Karpas-422 (cell line): ENCODE measurements around the gene ANKS3. TPM values are rescaled to one million over a fixed set of nuclear protein-coding genes. Genes with fewer than 3 reads are reported as not detected.

Experiments used
- DNase-seq: peaks from one replicate; pipeline ENCODE4 v3.0.0-alpha.2; 2015
- H2AFZ ChIP-seq: fragments of 200-600 bp; sonication (generic); 2 replicates; pipeline ENCODE4 v1.6.1; 2014; ENCODE audit warnings: antibody characterized with exemption, low read length, mixed read lengths
- H3K27ac ChIP-seq: fragments of 200-600 bp; sonication (generic); 2 replicates; pipeline ENCODE4 v1.5.1; 2014; ENCODE audit warnings: mild to moderate bottlenecking, low read length, moderate library complexity
- H3K27me3 ChIP-seq: fragments of 200-600 bp; sonication (generic); 2 replicates; pipeline ENCODE4 v1.6.1; 2014; ENCODE audit warnings: low read length, mixed read lengths
- H3K36me3 ChIP-seq: fragments of 200-600 bp; sonication (generic); 2 replicates; pipeline ENCODE4 v1.6.1; 2014; ENCODE audit warnings: low read length, mixed read lengths; ENCODE audit not compliant: insufficient read depth
- H3K4me1 ChIP-seq: fragments of 200-600 bp; sonication (generic); 2 replicates; pipeline ENCODE4 v1.6.1; 2014; ENCODE audit warnings: mild to moderate bottlenecking, low read length, mixed read lengths
- H3K4me2 ChIP-seq: fragments of 200-600 bp; sonication (generic); 2 replicates; pipeline ENCODE4 v1.6.1; 2014; ENCODE audit warnings: low read length, low read depth, mild to moderate bottlenecking; ENCODE audit not compliant: poor library complexity, severe bottlenecking
- H3K4me3 ChIP-seq: fragments of 200-600 bp; sonication (generic); 2 replicates; pipeline ENCODE4 v1.5.1; 2014; ENCODE audit warnings: mild to moderate bottlenecking, antibody characterized with exemption, low read length, mixed read lengths
- H3K79me2 ChIP-seq: fragments of 200-600 bp; sonication (generic); 2 replicates; pipeline ENCODE4 v1.6.1; 2014; ENCODE audit warnings: mild to moderate bottlenecking, low read length, mixed read lengths
- H3K9ac ChIP-seq: fragments of 200-600 bp; sonication (generic); 2 replicates; pipeline ENCODE4 v1.6.0; 2014; ENCODE audit warnings: low read length
- H3K9me2 ChIP-seq: fragments of 200-600 bp; sonication (generic), shearing (Covaris generic); replicated peaks from 2 replicates; pipeline ENCODE4 v1.6.0; 2014; ENCODE audit warnings: mild to moderate bottlenecking, low read length, moderate library complexity; ENCODE audit not compliant: insufficient read depth
- H3K9me3 ChIP-seq: fragments of 300-700, 200-600 bp; sonication (generic); 2 replicates; pipeline ENCODE4 v1.6.1; 2014; ENCODE audit warnings: low read length, mixed read lengths
- H4K20me1 ChIP-seq: fragments of 200-600 bp; sonication (generic); 2 replicates; pipeline ENCODE4 v1.6.1; 2014; ENCODE audit warnings: mild to moderate bottlenecking, antibody characterized with exemption, low read length, low read depth; ENCODE audit not compliant: insufficient read depth
- total RNA-seq: library from RNA; depleted of rRNA; stranded (reverse); fragments of >200 nt; shearing (Covaris generic); gene quantifications from 2 replicates; pipeline ENCODE4 v1.2.3, GENCODE V29; 2014; ENCODE audit warnings: low replicate concordance

ANKS3 gene
- total RNA-seq, 1 experiment from 2014 or later: 6.4 TPM

GRCh38 chr16:4699046-4699556 is 35.0 kb downstream of the ANKS3 start:
- Histone ChIP-seq H3K9ac (no peak overlapping the region), H3K36me3 (peaks cover 2% of the 10 kb centered on the region)
- no peak for DNase-seq

GRCh38 chr16:4698321-4699045 is 35.6 kb downstream of the ANKS3 start:
- no peak overlapping the region for H3K27ac ChIP-seq
- peaks cover 19% of the 10 kb centered on the region for H3K79me2 ChIP-seq
- no peak overlapping the region for H3K4me3 ChIP-seq
- H3K9me3 ChIP-seq: no peaks in the 10 kb centered on the region
- H3K9ac ChIP-seq: no peak overlapping the region
- H3K27me3 ChIP-seq: no peaks in the 10 kb centered on the region
- no peak overlapping the region for H2AFZ ChIP-seq
- peaks cover 24% of the 10 kb centered on the region for H3K4me1 ChIP-seq
- peaks cover 2% of the 10 kb centered on the region for H3K36me3 ChIP-seq
- H4K20me1 ChIP-seq: peaks cover 9% of the 10 kb centered on the region
- H3K9me2 ChIP-seq: no peaks in the 10 kb centered on the region
- no peak overlapping the region for H3K4me2 ChIP-seq
- no peak for DNase-seq

More at GRCh38 chr16:4699046-4699556, 35.0 kb downstream of the ANKS3 start:
- no peaks in the 10 kb centered on the region for H3K9me2 ChIP-seq
- H3K27ac ChIP-seq: no peak overlapping the region
- H2AFZ ChIP-seq: no peak overlapping the region
- H3K27me3 ChIP-seq: no peaks in the 10 kb centered on the region
- no peaks in the 10 kb centered on the region for H3K9me3 ChIP-seq
- peaks cover 9% of the 10 kb centered on the region for H4K20me1 ChIP-seq
- peaks cover 24% of the 10 kb centered on the region for H3K4me1 ChIP-seq
- H3K4me3 ChIP-seq: no peak overlapping the region
- no peak overlapping the region for H3K4me2 ChIP-seq
- peaks cover 14% of the 10 kb centered on the region for H3K79me2 ChIP-seq

GRCh38 chr16:4697848-4698291 is 36.2 kb downstream of the ANKS3 start:
- Histone ChIP-seq H3K27me3 (no peaks in the 10 kb centered on the region), H3K4me2 (no peak overlapping the region), H3K4me1 (peaks cover 28% of the 10 kb centered on the region), H3K79me2 (peaks cover 19% of the 10 kb centered on the region), H2AFZ (no peak overlapping the region), H3K9me3 (no peaks in the 10 kb centered on the region), H4K20me1 (peaks cover 9% of the 10 kb centered on the region), H3K27ac (no peak overlapping the region), H3K36me3 (peaks cover 2% of the 10 kb centered on the region), H3K4me3 (no peak overlapping the region), H3K9ac (no peak overlapping the region), H3K9me2 (no peaks in the 10 kb centered on the region)
- no peak for DNase-seq

- peaks cover 9% of the 10 kb centered on the region for H4K20me1 ChIP-seq
- no peak overlapping the region for H2AFZ ChIP-seq
- no peak overlapping the region for H3K4me2 ChIP-seq
- H3K9ac ChIP-seq: 0 out of 2 replicates have a peak overlapping the region, but pooled peaks have one; percentile 99
- peak overlapping the region; percentile 62; the same call in 1 of the 2 replicates for H3K27ac ChIP-seq
- H3K79me2 ChIP-seq: peaks cover 19% of the 10 kb centered on the region
- H3K4me3 ChIP-seq: no peak overlapping the region
- no peaks in the 10 kb centered on the region for H3K9me2 ChIP-seq
- no peaks in the 10 kb centered on the region for H3K27me3 ChIP-seq
- peaks cover under 1% of the 10 kb centered on the region for H3K36me3 ChIP-seq
- no peak for DNase-seq
- H3K4me1 ChIP-seq: peaks cover 33% of the 10 kb centered on the region
- H3K9me3 ChIP-seq: no peaks in the 10 kb centered on the region
These were observed 36.9 kb downstream of the ANKS3 start for GRCh38 chr16:4696905-4697847.

- Histone ChIP-seq H4K20me1 (peaks cover 9% of the 10 kb centered on the region), H3K4me3 (peak overlapping the region; percentile 2; the same call in 1 of the 2 replicates), H3K4me2 (peak overlapping the region; percentile 88), H3K79me2 (peaks cover 19% of the 10 kb centered on the region), H3K27ac (peak overlapping the region; percentile 62), H3K27me3 (no peaks in the 10 kb centered on the region), H3K4me1 (peaks cover 33% of the 10 kb centered on the region), H3K9me3 (no peaks in the 10 kb centered on the region), H3K9ac (peak overlapping the region; percentile 99), H3K9me2 (no peaks in the 10 kb centered on the region), H2AFZ (no peak overlapping the region), H3K36me3 (no peaks in the 10 kb centered on the region; the same call in none of the 2 replicates)
- DNase-seq: peak; percentile 57
These were observed 37.7 kb downstream of the ANKS3 start for GRCh38 chr16:4696172-4696904.

GRCh38 chr16:4695473-4696171 is 38.4 kb downstream of the ANKS3 start:
- Histone ChIP-seq H3K27me3 (no peaks in the 10 kb centered on the region), H2AFZ (no peak overlapping the region), H3K9me3 (no peaks in the 10 kb centered on the region), H3K9ac (peak overlapping the region; percentile 99), H3K9me2 (no peaks in the 10 kb centered on the region), H3K4me3 (peak overlapping the region; percentile 100; the same call in 1 of the 2 replicates), H4K20me1 (peaks cover 9% of the 10 kb centered on the region), H3K36me3 (no peaks in the 10 kb centered on the region; the same call in none of the 2 replicates), H3K4me1 (peaks cover 33% of the 10 kb centered on the region), H3K27ac (peak overlapping the region; percentile 62), H3K79me2 (peaks cover 19% of the 10 kb centered on the region), H3K4me2 (peak overlapping the region; percentile 88)
- DNase-seq: no peak

- no peaks in the 10 kb centered on the region for H3K9me3 ChIP-seq
- H3K27ac ChIP-seq: peak overlapping the region; percentile 70; the same call in 1 of the 2 replicates
- no peaks in the 10 kb centered on the region for H3K9me2 ChIP-seq
- peak overlapping the region; percentile 100 for H3K4me3 ChIP-seq
- peaks cover 9% of the 10 kb centered on the region for H4K20me1 ChIP-seq
- peaks cover 19% of the 10 kb centered on the region for H3K79me2 ChIP-seq
- H3K36me3 ChIP-seq: no peaks in the 10 kb centered on the region; the same call in none of the 2 replicates
- H3K4me2 ChIP-seq: peak overlapping the region; percentile 88
- no peak for DNase-seq
- H2AFZ ChIP-seq: no peak overlapping the region
- H3K4me1 ChIP-seq: peaks cover 33% of the 10 kb centered on the region
- no peaks in the 10 kb centered on the region for H3K27me3 ChIP-seq
- peak overlapping the region; percentile 99 for H3K9ac ChIP-seq
These were observed 39.2 kb downstream of the ANKS3 start for GRCh38 chr16:4694642-4695451.
